Choroid plexus epithelial cell (primary cell): ENCODE measurements around the gene ZNF683.
A peak's percentile ranks its signal among the peaks of the same experiment; 100 is the strongest.

Experiments used
- DNase-seq: peaks from one replicate; pipeline ENCODE4 v3.0.0-alpha.2; 2010; ENCODE audit warnings: low read depth
- H3K4me3 ChIP-seq: 2 replicates; pipeline ENCODE4 v1.5.1; 2011; ENCODE audit warnings: low read depth, mild to moderate bottlenecking, control low read depth, low read length, moderate library complexity
- TF ChIP-seq, protein P1 (sequence below): conservative IDR thresholded peaks from 2 replicates; pipeline ENCODE4 v1.5.1; 2011; ENCODE audit warnings: low read depth, mild to moderate bottlenecking, control low read depth, inconsistent platforms, low read length, moderate library complexity

ZNF683 gene

DNA sequence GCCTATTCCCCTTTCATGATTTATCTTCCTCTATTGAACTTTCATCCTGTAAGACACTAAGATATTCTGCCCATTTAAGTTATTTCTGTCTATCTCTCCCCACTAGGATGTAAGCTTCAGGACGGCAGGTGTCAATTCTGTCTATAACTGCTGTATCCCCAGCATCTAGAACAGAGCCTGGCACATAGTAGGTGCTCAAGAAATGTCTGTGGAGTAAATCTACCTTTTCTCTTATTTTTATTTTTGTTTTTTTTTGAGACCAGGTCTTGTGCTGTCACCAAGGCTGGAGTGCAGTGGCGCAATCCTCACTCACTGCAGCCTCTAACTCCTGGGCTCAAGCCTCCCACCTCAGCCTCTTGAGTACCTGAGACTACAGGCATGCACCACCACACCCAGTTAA lies 49.2 kb downstream of the ZNF683 start:
- TF ChIP-seq, protein P1, sequence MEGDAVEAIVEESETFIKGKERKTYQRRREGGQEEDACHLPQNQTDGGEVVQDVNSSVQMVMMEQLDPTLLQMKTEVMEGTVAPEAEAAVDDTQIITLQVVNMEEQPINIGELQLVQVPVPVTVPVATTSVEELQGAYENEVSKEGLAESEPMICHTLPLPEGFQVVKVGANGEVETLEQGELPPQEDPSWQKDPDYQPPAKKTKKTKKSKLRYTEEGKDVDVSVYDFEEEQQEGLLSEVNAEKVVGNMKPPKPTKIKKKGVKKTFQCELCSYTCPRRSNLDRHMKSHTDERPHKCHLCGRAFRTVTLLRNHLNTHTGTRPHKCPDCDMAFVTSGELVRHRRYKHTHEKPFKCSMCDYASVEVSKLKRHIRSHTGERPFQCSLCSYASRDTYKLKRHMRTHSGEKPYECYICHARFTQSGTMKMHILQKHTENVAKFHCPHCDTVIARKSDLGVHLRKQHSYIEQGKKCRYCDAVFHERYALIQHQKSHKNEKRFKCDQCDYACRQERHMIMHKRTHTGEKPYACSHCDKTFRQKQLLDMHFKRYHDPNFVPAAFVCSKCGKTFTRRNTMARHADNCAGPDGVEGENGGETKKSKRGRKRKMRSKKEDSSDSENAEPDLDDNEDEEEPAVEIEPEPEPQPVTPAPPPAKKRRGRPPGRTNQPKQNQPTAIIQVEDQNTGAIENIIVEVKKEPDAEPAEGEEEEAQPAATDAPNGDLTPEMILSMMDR: no peak
- H3K4me3 ChIP-seq: no peak overlapping the region
- no peak for DNase-seq

DNA sequence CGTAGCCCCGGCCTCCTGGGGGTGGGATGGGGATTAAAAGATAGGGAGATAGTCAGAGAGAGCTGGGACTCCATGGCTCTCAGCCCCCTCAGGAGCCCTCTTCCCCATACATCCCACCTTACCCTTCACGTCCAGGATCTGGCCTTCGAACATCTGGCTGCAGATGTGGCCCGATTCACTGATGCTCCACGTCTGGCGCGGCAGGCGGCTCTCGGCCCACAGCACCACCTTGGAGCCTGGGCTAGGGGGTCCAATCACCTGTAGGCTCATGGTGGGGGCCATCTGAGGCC lies 50.6 kb downstream of the ZNF683 start:
- no peak overlapping the region for H3K4me3 ChIP-seq
- DNase-seq: no peak
- TF ChIP-seq, protein P1: no peak

DNA sequence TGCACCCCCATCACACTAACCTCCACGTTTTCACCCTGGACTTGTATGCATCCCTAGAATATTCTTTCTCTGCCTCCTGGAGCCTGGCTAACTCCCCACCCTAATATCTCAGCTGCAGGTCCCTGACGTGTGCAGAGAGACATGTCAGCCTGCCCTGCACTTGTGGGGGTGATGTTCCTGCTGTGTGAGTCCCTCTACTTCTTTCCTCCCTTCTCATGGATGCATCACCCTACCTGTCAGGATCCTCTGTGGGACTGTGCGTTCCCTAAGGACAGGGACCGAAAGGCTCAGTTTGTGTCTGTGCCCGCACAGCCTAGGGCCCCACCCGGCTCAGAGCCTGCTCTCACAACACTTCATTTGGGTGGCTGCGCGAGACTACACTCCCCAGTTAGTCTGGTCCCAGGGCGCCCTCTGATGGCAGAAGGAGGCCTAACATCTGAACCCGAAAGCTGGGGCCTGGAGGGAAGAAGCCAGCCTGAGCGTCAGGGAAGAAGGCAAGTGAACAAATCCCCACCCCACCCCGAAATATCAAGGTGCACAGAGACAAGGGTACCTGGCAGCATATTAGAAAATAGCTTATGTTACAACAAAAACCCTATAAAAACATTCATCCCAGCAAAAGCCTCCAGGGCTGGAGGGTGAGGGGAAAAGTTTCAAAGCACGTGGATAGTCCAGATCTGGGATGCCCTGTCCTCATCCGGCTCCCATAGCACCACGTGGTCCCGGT lies 51.1 kb downstream of the ZNF683 start:
- TF ChIP-seq, protein P1: peak; percentile 93
- DNase-seq: peak; percentile 88
- no peak overlapping the region for H3K4me3 ChIP-seq

DNA sequence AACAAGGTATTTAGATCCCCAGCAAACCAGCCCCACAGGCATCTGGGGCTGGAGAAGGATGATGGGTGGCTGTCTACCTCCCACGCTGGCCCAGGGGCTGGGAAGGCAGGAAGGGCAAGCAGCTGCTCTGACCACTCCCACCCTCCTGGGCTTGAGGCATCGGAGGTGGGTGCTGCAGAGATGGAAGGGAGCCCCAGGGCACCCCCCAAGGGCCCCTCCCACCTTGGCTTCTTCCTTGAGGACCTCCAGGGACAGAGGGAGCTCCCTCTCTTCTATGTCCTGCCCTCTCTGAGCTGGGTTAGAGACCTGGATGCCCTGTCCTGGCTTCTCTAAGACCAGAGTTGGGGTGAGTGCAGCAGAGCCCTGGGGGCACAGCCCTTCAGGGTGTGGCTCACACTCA lies 51.7 kb downstream of the ZNF683 start:
- DNase-seq: no peak
- H3K4me3 ChIP-seq: no peak overlapping the region
- TF ChIP-seq, protein P1: no peak

DNA sequence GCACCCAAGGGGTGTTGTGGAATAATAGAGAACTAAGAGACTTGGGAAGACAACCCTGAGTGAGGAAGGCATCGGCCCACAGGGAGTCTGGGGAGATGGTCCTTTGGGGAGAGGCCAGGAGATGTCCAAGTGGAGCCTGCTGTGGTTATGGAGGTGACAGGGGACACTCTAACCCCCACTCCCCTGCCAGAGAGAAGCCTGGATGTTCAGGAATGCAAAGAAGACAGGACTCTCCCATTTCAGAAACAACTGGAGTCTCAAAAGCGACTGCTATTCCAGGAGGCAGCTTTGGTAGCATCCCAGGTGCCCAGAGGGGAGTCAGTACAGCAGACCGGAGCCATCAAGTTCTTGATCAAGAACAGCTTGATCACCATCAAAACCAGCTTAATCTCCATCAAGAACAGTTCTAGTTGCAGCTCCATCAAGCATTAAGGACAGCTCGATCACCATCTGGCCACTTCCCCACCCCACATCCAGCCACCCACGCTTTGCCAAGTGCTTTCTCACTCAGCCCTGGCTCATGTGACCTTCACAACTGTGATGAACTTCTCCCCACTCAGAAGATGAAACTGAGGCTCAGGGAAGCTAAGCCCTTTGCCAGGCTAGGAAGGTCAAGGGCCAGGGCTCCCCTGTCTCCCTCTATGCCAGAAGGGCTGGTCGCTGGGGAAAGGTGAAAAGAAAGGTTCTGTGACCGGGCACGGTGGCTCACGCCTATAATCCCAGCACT lies 54.0 kb downstream of the ZNF683 start:
- no peak overlapping the region for H3K4me3 ChIP-seq
- TF ChIP-seq, protein P1: no peak
- no peak for DNase-seq

DNA sequence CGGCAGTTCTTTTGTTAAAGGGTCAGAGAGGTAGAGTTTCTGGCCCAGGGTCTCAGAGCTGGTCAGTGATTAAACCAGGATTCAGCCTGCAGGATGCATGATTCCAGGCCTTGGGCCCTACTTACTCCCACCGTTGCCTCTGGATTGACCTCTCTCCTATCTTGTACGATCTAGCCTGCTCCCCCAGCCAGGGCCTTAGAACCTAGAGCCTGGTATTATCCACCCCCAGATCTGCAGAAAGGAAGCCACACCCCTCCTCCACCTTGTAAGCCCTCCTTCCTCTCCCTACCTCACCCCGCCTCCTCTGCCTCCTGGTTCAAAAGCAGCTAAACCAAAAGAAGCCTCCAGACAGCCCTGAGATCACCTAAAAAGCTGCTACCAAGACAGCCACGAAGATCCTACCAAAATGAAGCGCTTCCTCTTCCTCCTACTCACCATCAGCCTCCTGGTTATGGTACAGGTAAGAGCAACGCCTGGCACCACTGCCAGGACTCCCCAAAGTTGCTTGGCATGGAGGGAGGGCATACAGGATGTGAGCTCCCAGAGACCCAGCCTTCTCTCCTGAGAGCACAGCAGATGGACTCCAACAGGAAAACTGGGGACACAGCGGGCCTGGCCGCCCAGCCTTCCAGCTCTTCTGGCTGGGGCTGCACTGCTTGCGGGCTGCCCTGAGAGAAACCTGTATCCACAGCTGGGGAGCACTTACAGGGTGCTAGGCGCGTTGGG lies 54.8 kb downstream of the ZNF683 start, which contains the start of gene CD52:
TSS of gene CD52 (plus strand) at position 347 of the 726 bp plus-strand sequence. CDS start at position 407, 60 bp downstream.
- no peak within 1 kb of the TSS for H3K4me3 ChIP-seq
- TF ChIP-seq, protein P1: no peak
- DNase-seq: no peak
